HG03354 (cell line): Measurements from ENCODE around the gene KIAA1755.

Experiments used
- ATAC-seq: cut with Tn5 transposase; IDR thresholded peaks from one replicate; pipeline ENCODE4 v1.9.1; 2021; ENCODE audit warnings: mild to moderate bottlenecking; ENCODE audit not compliant: unreplicated experiment, poor library complexity, severe bottlenecking

KIAA1755 gene

GRCh38 chr20:38246357-38247165 lies 14.0 kb downstream of the KIAA1755 start:
- ATAC-seq, result no peak

GRCh38 chr20:38245753-38246152 lies 14.8 kb downstream of the KIAA1755 start:
- no peak for ATAC-seq

- no peak for ATAC-seq
Measured at GRCh38 chr20:38243709-38244020, 16.9 kb downstream of the KIAA1755 start.

GRCh38 chr20:38242848-38243708 lies 17.5 kb downstream of the KIAA1755 start:
- ATAC-seq, result no peak

- no peak for ATAC-seq
Measured at GRCh38 chr20:38241201-38241600, 19.3 kb downstream of the KIAA1755 start.

GRCh38 chr20:38239441-38239840 lies 21.1 kb downstream of the KIAA1755 start:
- ATAC-seq, result no peak

GRCh38 chr20:38238829-38239228 lies 21.7 kb downstream of the KIAA1755 start:
- no peak for ATAC-seq

GRCh38 chr20:38237381-38237780 lies 23.2 kb downstream of the KIAA1755 start:
- no peak for ATAC-seq

- ATAC-seq, result no peak
Measured at GRCh38 chr20:38231531-38232121, 28.9 kb downstream of the KIAA1755 start.

GRCh38 chr20:38230957-38231526 lies 29.5 kb downstream of the KIAA1755 start:
- no peak for ATAC-seq

GRCh38 chr20:38230253-38230551 lies 30.3 kb downstream of the KIAA1755 start:
- ATAC-seq, result no peak

GRCh38 chr20:38229376-38230252 lies 30.9 kb downstream of the KIAA1755 start:
- ATAC-seq, result no peak

GRCh38 chr20:38228436-38228835 lies 32.1 kb downstream of the KIAA1755 start:
- ATAC-seq, result no peak

GRCh38 chr20:38227420-38228360 lies 32.8 kb downstream of the KIAA1755 start:
- ATAC-seq, result no peak

GRCh38 chr20:38226553-38226952 lies 34.0 kb downstream of the KIAA1755 start:
- ATAC-seq, result no peak

GRCh38 chr20:38225900-38226263 lies 34.7 kb downstream of the KIAA1755 start:
- ATAC-seq, result no peak

GRCh38 chr20:38225240-38225899 lies 35.2 kb downstream of the KIAA1755 start:
- ATAC-seq, result no peak

- no peak for ATAC-seq
Measured at GRCh38 chr20:38224531-38224930, 36.0 kb downstream of the KIAA1755 start.
